Progenitor cell of endocrine pancreas (in vitro differentiated cells): ENCODE results near the gene TTC19. TPM values are rescaled to one million over a fixed set of nuclear protein-coding genes. Genes with fewer than 3 reads are reported as not detected.

Experiments used
- DNase-seq: peaks from one replicate; pipeline ENCODE4 v3.0.0; 2021; ENCODE audit warnings: low spot score; ENCODE audit not compliant: unreplicated experiment
- H3K27ac Mint-ChIP-seq: 2 replicates; pipeline ENCODE4 v1.8.0; 2021; ENCODE audit warnings: mild to moderate bottlenecking, moderate library complexity, mixed read lengths
- H3K27me3 Mint-ChIP-seq: 2 replicates; pipeline ENCODE4 v1.8.0; 2021; ENCODE audit warnings: mixed read lengths
- H3K36me3 Mint-ChIP-seq: 2 replicates; pipeline ENCODE4 v1.8.0; 2022; ENCODE audit warnings: mixed read lengths; ENCODE audit not compliant: insufficient read depth
- H3K4me1 Mint-ChIP-seq: 2 replicates; pipeline ENCODE4 v1.8.0; 2021; ENCODE audit warnings: low read depth, mixed read lengths
- H3K4me3 Mint-ChIP-seq: 2 replicates; pipeline ENCODE4 v1.8.0; 2021; ENCODE audit warnings: low read depth, mild to moderate bottlenecking, moderate library complexity, mixed read lengths
- H3K9me3 Mint-ChIP-seq: 2 replicates; pipeline ENCODE4 v1.8.0; 2021; ENCODE audit warnings: low read depth, mixed read lengths
- total RNA-seq: library from RNA; stranded (reverse); gene quantifications from 2 replicates; pipeline ENCODE4 v1.2.1, GENCODE V29; 2021
- TF ChIP-seq, protein P1 (sequence below): fragments of 200-600 bp; sonication (generic); IDR thresholded peaks from one replicate; pipeline ENCODE4 v1.5.0; 2021; ENCODE audit warnings: antibody characterized with exemption, mild to moderate bottlenecking; ENCODE audit not compliant: unreplicated experiment

Gene TTC19
- total RNA-seq, 1 donor from 2014 or later = 42.5 TPM

DNA sequence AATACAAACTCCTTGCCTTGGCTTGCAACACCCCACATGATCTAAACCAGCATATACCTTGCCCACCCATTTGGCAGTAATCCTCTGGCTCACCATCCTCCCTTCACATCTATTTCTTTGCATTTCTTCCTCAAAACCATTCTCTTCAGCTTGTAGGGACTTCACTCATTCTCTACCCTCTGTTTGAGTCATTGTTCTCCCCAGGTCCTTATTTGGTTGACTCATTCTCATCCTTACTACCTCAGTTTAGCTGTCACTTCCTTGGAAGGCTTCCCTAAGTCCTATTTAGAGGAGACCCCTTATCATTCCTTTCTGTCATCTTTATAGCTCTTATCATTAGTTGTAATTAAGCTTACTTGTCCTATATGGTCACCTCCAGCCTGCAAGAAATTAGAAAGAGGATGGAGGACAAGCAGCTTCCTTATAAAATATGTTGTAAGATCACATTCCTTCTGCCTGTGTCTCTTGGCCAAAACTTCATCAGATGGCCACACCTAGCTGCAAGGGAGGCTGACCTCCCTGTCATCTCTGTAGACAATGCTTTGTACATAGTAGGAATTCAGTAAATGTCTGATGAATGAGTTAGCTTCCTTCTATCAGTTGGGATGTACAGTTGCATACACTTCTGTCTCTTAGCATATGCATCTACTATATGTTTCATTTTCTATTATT lies 1.7 kb downstream of the TTC19 start:
- H3K27ac Mint-ChIP-seq = peak overlapping the region; percentile 85
- peaks cover 13% of the 10 kb centered on the region for H3K4me1 Mint-ChIP-seq
- H3K27me3 Mint-ChIP-seq = no peaks in the 10 kb centered on the region
- TF ChIP-seq, protein P1, sequence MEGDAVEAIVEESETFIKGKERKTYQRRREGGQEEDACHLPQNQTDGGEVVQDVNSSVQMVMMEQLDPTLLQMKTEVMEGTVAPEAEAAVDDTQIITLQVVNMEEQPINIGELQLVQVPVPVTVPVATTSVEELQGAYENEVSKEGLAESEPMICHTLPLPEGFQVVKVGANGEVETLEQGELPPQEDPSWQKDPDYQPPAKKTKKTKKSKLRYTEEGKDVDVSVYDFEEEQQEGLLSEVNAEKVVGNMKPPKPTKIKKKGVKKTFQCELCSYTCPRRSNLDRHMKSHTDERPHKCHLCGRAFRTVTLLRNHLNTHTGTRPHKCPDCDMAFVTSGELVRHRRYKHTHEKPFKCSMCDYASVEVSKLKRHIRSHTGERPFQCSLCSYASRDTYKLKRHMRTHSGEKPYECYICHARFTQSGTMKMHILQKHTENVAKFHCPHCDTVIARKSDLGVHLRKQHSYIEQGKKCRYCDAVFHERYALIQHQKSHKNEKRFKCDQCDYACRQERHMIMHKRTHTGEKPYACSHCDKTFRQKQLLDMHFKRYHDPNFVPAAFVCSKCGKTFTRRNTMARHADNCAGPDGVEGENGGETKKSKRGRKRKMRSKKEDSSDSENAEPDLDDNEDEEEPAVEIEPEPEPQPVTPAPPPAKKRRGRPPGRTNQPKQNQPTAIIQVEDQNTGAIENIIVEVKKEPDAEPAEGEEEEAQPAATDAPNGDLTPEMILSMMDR = no peak
- H3K9me3 Mint-ChIP-seq = peaks cover 7% of the 10 kb centered on the region
- H3K4me3 Mint-ChIP-seq = peak overlapping the region; percentile 85
- no peak for DNase-seq
- H3K36me3 Mint-ChIP-seq = peaks cover 32% of the 10 kb centered on the region

DNA sequence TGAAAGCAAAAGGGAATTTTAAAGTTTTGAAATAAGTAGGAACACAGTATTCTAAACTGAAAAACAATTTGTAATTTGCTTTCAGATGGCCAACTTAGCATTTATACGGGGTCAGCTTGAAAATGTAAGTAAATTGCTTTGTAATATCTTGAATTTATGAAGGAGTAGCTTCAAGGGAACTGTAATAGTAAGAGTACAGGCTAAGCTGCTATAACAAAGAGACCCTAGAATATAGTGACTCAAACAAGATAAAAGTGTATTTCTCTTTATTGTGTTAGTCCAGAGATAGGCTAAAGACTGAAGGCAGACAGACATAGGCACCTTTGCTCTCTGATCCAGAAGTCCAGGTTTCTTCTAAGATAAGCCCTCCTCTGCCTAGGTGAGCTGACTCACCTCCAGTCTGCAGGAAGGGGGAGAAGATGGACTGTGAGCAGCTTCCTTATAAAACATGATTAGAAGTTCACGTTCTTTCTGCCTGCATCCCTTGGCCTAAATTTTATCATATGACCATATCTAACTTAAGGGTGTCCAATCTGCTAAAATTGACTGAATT lies 3.2 kb downstream of the TTC19 start:
- H3K27me3 Mint-ChIP-seq = no peaks in the 10 kb centered on the region
- TF ChIP-seq, protein P1 = no peak
- H3K9me3 Mint-ChIP-seq = peaks cover 7% of the 10 kb centered on the region
- DNase-seq = no peak
- H3K4me3 Mint-ChIP-seq = no peak overlapping the region
- peaks cover 36% of the 10 kb centered on the region for H3K36me3 Mint-ChIP-seq
- H3K4me1 Mint-ChIP-seq = peaks cover 13% of the 10 kb centered on the region
- H3K27ac Mint-ChIP-seq = no peak overlapping the region

DNA sequence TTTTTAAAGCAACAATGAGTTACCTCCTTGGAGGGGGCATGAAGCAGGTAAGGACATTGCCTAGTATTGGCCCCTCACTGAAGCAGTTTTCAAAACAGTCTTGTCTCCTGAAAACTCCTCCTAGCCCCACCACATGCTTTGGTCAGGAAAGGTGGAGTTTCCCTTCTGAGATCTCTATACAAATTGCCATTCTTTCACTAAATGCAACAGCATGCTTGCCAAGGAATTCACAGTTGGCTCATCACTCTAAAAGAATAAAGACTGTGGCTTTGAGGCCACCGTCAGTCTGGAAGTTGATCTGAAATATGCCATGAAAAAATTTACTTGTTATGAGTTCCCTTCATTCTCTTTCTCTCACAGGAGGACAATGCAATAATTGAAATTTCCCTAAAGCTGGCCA lies 4.2 kb downstream of the TTC19 start:
- peaks cover 47% of the 10 kb centered on the region for H3K36me3 Mint-ChIP-seq
- peaks cover 7% of the 10 kb centered on the region for H3K9me3 Mint-ChIP-seq
- H3K4me3 Mint-ChIP-seq = no peak overlapping the region
- no peaks in the 10 kb centered on the region for H3K27me3 Mint-ChIP-seq
- no peak for DNase-seq
- H3K27ac Mint-ChIP-seq = no peak overlapping the region
- H3K4me1 Mint-ChIP-seq = peaks cover 13% of the 10 kb centered on the region
- TF ChIP-seq, protein P1 = no peak

DNA sequence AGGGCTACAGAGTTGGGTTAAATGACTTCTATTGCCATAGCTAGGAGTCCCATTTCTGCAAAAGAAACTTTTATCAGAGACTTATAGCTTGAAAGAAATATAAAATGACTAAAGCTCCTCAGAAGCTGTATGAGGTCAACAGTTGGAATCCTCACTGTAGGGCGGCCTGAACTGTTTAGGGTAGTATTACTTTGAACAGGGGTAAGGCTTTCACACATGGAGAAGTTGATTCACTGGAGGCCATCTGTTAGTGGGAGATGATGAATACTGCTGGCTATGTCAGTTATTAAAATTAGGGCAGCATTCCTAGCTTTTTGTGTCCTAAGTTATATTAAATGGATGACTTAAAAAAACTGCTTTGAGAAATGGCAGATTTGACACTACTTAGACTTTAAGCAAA lies 6.0 kb downstream of the TTC19 start:
- peaks cover 7% of the 10 kb centered on the region for H3K9me3 Mint-ChIP-seq
- H3K4me3 Mint-ChIP-seq = no peak overlapping the region
- no peak for DNase-seq
- H3K27me3 Mint-ChIP-seq = no peaks in the 10 kb centered on the region
- H3K4me1 Mint-ChIP-seq = peaks cover 9% of the 10 kb centered on the region
- H3K27ac Mint-ChIP-seq = no peak overlapping the region
- H3K36me3 Mint-ChIP-seq = peaks cover 49% of the 10 kb centered on the region
- TF ChIP-seq, protein P1 = no peak

DNA sequence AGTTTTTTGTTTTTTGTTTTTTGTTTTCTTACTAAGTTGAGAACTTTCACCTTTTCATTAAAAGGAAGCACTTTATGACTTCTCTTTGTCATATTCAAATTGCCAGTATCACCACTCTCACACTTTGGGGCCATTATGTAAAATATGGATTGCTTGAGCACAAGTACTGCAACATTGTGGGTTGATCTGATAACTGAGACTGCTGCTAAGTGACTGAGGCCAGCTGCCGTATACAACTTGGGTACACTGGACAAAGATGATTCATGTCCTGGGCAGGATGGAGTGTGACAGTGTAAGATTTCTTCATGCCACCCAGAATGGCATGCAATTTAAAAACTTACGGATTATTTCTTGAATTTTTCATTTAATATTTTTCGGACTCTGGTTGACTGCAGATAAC lies 7.8 kb downstream of the TTC19 start:
- Mint-ChIP-seq H3K4me3 (no peak overlapping the region), H3K9me3 (no peaks in the 10 kb centered on the region), H3K27ac (peak overlapping the region; percentile 56), H3K4me1 (no peaks in the 10 kb centered on the region), H3K27me3 (no peaks in the 10 kb centered on the region), H3K36me3 (peaks cover 39% of the 10 kb centered on the region)
- TF ChIP-seq, protein P1 = no peak
- DNase-seq = no peak
